VCaP (cell line): ENCODE results near the gene SSBP2.
"Not testable (repeated sequence)": the region's sequence is repeated elsewhere in the genome, so short reads cannot be mapped to it uniquely, and the experiment has no call there.

Experiments
- H3K27ac ChIP-seq: fragments of 450-650 bp; 2 replicates; pipeline ENCODE4 v1.5.1; 2017
- CTCF ChIP-seq: fragments of 450-650 bp; conservative IDR thresholded peaks from 2 replicates; pipeline ENCODE4 v1.5.1; 2017; ENCODE audit warnings: mild to moderate bottlenecking, moderate library complexity

The SSBP2 gene

DNA sequence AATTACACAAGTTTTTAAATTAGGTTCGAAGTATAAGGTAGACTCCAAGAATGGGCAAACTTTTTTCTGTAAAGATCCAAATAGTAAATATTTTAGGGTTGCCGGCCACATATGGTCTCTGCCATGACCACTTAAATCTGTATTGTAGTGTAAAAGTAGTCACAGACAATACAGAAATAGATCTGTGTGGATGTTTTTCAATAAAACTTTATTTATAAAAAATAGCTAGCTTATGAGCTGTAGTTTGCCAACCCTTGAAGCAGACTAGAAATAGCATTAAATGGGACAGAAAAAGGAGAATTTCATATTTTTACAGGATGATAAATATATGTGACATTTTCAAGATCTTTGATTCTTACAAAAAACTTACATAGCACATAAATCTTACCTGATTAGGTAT lies 262.0 kb downstream of the SSBP2 start:
- H3K27ac ChIP-seq = no peak overlapping the region
- TF ChIP-seq CTCF = no peak

DNA sequence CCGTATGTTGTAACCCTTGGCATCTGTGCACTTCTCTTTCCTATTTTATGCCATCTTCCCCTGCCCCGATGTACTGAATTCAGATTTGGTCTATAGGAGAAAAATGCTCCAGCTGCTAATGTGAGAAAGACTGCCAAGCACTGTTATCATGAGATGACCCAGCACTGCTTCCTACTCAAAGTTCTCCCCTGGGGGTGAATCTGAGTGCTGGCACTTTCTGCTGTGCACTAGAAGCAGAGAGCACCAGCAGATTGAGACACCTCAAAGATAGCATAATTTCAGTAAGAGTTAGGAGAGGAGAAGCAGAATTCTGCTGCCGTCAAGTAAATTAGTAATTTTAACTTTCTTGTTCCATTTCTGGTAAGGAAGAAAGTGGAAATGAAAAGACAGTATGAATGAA lies 264.2 kb downstream of the SSBP2 start:
- no peak overlapping the region for H3K27ac ChIP-seq
- TF ChIP-seq CTCF = no peak

GRCh38 chr5:81482595-81482994 lies 268.3 kb downstream of the SSBP2 start:
- no peak overlapping the region for H3K27ac ChIP-seq
- TF ChIP-seq CTCF = no peak

DNA sequence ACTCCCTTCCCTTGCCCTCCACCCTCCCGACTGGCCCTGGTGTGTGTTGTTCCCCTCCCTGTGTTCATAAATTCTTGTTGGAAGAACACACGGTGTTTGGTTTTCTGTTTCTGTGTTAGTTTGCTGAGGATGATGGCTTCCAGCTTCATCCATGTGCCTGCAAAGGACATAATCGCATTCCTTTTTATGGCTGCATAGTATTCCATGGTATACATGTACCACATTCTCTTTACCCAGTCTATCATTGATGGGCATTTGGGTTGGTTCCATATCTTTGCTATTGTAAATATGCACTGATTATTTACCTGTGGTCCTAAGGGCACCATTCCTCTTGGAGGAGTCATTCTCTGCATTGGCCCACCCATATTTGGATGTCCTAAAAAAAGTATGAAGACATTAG lies 277.5 kb downstream of the SSBP2 start:
- not testable (repeated sequence) for H3K27ac ChIP-seq

DNA sequence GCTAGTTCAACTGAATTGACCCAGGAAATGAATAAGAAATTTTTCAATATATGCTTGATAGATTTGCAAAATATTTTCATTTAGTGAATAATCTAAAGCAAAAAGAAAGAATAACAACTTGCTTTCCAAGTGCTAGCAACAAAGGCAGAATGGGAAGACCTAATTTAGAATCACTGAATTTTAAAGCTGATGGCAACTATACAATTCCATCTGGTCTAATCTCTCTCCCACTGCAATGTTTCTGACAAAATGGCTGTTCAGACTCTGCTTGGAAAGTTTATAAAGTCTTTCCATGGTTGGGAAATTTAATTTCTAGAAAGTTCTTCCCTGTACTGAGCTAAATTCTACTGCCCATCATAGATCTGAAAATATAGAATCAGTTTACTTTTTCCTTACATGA lies 281.2 kb downstream of the SSBP2 start:
- TF ChIP-seq CTCF = no peak
- H3K27ac ChIP-seq = no peak overlapping the region

DNA sequence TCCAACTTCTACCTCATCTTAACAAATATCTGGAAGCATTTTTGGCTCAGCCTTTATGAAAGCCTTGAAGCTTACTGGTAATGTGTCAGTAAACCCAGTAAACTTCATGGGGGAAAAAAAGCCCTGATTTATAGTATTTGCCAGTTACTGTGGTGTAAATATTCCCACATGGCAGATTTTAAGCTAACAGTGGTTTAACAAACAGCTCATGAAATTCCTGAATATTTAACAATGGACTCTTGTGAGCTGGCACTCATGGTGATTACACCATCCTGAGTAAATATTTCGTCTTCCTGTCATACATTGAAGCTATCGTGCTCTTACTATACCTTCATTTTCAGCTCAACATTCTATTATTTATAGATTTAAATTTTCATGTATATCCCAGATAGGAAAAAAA lies 300.0 kb downstream of the SSBP2 start:
- no peak overlapping the region for H3K27ac ChIP-seq
- no peak for TF ChIP-seq CTCF

DNA sequence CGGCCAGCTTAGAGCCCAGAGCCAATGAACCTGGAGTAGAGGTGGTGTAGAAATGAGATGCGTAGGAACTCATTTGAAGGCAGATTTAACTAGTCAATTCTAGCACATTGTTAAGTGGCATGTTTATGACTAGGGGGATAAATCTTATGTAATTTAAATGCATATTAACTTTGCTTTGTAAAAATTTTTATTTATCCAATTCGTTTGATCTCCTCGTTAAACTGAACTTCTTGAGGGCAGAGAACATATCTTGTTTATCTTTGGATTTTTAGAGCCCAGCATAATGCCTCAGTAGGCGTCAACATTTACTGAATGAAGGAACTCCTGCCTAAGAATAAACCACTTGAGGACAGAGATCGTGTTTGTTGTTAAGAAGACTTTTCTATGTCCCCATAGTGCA lies 315.9 kb downstream of the SSBP2 start:
- no peak overlapping the region for H3K27ac ChIP-seq
- TF ChIP-seq CTCF = no peak

DNA sequence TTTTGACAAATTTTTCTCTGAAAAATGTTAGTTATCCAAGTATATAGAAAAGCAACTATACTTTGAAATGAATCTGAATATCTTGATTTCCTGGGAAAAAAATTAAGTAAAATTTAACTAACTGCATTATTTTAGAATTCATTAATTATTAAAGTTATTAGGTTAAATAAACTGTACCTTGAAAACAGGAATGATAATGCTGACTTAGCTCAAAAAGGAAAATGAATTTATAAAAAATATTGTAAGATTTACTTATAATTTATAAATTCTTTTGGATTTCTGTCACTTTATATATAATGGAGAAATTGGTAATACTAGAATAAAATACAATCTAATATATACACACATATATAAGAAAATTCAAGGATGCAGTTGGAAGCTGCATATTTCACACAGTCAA lies 320.9 kb downstream of the SSBP2 start:
- TF ChIP-seq CTCF = no peak
- H3K27ac ChIP-seq = no peak overlapping the region
